Fibroblast of skin of right biceps (primary cell): ENCODE results near the gene PHLDB3.
"Not testable (repeated sequence)": the region's sequence is repeated elsewhere in the genome, so short reads cannot be mapped to it uniquely, and the experiment has no call there.

Source experiments
- DNase-seq: peaks from one replicate; pipeline ENCODE4 v3.0.0-alpha.2; 2013

The PHLDB3 gene

DNA sequence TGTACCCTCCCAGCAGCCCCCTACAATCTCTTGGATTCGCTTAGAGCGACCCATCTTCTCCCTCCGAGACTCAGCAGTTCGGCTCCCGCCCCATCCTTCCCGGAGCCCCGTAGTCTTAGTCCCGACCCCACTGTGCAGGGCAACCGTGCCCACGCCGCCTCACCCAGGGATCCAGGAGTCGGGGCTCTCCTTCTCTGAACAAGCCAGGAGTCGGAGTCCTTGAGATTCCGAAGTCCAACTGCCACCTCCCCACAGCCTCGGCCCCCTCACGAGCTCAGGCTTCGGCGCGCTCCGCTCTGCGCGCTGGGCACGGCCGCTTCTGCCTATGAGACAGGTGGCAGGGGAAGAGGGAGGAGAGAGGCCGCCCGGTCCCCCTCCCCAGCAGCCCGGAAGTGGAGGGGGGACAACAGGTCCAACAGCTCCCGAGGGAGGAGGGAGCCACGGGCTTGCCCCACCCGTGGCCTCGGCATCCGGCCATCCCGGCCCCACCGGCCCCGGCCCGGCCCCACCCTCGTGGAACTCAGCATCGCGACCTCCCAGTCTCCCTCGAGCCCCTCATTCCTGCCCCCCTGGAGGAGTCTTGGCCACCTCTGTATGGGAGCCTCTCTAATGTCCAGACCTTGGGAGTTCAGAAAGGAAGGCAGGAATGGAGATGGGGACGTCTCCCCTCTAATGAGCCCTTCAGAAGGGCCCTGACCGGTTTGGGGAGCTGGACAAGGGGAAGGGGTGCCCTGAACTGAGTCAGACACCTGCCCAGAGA, at the start of gene PHLDB3:
TSS of gene PHLDB3 (minus strand) at position 321 of the 760 bp plus-strand sequence. CDS start 628 bp downstream, outside the sequence.
- no peak for DNase-seq

DNA sequence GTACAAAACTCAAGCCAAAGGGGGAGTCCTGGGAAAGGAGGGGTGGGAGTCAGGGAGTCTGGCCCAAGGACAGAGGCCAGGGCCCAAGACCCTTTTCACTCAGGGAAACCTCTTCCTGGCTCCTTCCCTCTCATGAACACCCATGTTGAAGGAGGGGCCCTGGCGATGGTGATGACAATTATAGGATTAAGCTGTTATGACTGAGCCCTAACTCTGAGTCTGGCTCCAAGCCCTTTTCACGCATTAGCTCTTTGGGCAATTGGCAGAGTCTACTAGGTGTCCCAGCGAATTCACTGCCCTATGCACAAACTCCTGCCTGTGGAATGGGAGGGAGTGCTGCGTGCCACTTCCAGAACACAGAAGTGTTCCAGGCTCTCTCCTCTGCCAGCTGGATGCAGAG, 49.1 kb upstream of the PHLDB3 start:
- DNase-seq: no peak

DNA sequence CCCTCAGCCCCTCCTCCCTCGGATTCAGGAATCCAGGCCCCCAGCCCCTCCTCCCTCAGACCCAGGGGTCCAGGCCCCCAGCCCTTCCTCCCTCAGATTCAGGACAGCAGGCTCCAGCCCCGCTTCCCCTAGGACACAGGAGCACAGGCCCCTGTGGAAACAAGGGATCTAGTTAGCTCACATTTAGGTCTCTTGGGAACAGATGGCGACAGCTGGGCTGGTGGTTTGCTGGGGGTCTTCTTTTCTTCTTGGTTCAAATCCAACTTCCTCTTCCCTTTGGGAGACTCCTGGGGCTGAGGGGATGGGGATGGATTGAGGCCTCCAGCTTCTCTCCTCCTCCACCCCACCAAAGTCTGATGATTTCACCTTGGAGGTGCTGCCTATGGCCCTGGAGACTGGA, 48.1 kb upstream of the PHLDB3 start:
- no peak for DNase-seq

DNA sequence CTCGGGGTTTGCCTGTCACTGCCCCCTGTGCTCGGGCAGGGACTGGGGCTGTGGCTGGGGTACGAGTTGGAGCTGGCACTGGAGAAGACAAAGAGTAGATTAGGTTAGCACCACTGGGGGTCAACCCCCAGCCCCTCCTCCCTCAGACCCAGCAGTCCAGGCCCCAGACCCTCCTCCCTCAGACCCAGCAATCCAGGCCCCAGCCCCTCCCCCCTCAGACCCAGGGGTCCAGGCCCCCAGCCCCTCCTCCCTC, 47.6 kb upstream of the PHLDB3 start:
- DNase-seq: no peak

DNA sequence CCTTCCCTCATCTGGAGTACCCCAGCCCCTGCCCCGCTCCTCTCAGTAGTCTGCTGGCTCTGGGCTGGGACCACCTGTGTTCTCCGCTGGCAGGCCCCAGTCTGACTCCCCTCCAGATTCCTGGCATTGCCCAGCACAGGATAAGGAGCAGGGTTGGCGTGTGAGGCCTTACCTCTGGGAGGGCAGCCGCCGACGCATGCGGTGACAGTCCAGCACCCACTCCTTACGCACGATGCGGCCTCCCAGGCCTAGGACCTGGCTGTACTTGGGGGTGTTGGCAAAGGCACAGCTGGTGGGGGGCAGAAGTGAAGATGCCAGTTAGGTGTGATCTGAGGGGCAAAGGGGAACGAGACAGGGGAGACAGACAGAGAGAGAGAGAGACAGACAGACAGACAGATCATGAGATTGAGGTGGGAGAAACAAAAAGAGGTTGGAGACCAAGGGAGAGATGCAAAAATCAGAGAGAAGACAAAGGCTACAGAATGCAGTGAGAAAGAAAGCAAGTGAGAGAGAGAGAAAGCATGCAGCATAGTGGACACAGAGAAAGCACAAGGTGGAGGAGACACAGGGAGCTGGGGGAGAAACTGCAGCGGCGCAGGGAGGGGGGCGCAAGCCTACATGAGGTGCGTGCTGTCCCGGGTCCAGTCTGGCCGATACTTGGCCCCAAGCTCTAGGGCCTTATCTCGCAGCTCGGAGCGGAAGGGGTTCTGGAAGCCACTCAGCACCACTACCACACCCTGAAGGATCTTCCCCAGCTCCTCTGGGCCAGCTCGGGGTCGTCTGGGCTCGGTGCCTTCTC, 47.1 kb upstream of the PHLDB3 start:
- no peak for DNase-seq

DNA sequence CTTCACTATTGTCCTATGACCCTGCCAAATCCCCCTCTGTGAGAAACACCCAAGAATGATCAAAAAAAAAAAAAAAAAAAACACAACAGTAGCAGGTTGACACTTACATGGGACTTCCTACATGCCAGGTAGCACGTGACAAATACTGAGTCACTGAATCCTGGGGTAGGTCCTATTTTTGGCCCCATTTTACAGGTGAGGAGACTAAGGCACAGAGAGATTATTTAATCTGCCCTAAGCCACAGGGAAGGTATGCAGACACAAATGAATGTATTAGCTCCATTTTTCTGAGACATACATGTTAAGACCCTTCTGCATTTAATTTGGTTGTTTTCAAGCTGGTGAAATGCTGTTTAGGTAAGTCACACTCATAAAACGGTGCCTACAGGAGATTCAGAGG, 44.2 kb upstream of the PHLDB3 start:
- no peak for DNase-seq

DNA sequence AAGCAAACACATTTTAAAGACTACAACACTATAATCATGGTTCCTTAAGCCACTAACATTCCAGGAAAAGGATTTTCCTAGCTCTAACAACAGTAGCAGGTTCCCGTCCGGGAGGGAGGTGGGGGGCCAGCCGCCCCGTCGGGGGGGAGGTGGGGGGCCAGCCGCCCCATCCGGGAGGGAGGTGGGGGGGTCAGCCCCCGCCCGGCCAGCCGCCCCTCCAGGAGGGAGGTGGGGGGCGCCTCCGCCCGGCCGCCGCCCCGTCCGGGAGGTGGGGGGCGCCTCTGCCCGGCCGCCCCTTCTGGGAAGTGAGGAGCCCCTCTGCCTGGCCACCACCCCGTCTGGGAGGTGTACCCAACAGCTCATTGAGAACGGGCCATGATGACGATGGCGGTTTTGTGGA, 43.4 kb upstream of the PHLDB3 start:
- not testable (repeated sequence) for DNase-seq

DNA sequence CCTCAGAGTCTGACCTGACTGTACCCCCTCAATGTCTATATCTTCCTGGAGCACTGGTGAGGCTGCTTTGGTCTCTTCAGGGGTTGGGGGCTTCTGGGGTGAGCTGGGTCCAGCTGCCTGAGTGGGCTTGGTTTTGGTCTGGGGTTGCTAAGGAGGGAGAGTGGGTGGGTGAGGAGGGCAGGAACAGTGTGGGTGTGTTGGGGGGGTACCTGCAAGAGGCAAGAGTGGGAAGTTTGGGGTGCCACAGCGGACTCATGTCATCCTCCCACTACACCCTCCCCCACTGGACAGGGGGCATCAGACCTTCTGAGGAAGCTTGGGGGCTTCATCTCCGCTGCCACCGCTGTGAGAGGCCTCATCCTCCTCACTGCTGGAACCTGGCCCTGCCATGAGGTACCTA, 42.0 kb upstream of the PHLDB3 start:
- no peak for DNase-seq

DNA sequence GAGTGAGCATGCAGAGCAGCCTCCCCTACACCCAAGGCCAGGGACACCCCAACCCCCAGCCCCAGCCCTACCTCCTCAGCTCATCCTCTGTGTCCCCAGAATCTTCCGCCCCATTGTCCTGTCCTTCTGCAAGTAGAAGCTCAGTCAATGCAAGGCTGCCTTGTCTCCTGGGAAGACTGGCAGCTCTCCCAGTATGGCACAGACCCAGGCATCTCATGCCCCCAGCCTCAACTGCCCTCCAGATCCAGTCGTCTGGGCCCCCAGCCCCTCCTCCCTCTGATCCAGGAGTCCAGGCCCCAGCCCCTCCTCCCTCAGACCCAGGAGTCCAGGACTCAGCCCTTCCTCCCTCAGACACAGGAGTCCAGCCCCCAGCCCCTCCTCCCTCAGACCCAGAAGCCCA, 41.4 kb upstream of the PHLDB3 start:
- no peak for DNase-seq

DNA sequence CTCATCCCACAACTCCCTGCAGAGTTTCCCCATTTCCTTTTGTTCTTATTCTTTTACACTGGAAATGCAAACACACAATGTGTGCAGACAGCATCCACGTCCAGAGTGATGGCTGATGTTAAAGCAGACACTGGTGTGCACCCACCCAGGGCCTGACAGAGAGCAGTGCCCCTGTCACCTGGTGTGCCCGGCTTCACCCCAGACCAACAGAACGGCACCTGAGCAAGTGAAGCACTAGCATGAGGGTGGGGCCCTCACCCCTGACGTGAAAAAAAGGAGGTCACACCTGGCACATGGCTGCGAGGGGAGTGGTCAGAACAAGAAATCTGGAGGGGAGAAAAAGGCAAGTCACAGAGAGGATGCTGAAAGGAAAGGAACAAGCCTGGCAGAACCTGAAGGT, 40.7 kb upstream of the PHLDB3 start:
- DNase-seq: no peak

DNA sequence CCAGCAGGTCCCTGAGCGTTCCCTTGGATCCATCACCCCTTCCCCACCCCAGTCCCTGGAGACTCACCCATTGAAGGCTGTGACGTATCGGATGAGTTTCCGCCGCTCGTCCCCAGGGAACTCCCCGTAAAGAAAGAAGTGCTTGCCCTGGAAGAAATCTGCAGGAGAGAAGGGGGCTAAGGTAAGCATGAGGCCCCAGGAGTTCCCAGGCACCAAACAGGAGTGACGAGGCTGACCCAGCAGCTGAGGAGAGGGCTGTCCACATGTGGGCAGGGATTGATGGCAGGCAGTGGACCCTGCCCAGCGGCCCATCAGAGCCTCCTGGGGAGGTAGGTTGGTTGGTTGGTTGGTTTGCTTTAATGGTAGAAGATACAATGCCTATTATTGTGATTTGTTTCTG, 39.5 kb upstream of the PHLDB3 start:
- DNase-seq: no peak

DNA sequence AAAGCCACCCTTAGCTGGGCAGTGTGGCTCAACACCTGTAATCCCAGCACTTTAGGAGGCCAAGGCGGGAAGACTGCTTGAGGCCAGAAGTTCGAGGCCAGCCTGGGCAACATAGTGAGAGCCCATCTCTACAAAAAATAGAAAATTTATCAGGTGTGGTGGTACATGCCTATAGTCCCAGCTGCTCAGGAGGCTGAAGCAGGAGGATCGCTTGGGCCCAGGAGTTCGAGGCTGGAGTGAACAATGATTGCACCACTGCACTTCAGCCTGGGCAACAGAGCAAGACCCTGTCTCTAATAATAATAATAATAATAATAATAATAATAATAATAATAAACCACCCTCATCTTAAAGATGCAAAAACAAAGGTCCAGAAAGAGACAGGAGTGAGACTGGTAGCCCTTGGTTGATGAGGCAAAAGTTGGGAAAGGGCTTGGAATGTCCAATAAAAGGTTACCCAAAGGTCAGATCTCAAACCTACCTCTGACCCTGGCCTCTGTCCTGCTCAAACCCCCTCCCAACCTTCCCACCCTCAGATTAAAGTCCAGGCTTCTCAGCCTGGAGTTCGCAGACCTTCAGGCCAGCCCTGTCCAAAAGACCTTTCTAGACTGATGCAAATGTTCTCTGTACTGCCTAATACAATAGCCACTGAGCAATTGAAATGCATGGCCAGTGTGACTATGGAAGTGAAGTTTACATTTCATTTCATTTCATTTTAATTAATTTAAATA, 37.5 kb upstream of the PHLDB3 start:
- no peak for DNase-seq

DNA sequence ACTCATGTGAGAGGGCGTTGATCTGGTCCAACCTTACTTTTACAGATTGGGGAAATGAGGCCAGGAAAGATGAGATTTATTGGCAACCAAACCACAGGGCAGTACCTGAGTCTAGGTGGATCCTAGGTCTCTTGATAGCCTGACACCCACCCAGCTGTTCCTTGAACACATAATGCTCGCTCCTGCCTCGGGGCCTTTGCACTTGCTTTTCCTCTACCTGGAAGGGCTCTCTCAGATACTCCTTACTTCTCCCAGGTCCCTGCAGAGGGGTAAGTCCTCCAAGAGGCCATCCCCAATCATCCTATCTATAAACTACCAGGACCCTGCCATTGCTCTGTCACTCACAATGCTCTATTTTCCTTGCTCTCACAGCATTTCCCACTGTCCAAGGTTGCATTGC, 35.8 kb upstream of the PHLDB3 start:
- DNase-seq: no peak

DNA sequence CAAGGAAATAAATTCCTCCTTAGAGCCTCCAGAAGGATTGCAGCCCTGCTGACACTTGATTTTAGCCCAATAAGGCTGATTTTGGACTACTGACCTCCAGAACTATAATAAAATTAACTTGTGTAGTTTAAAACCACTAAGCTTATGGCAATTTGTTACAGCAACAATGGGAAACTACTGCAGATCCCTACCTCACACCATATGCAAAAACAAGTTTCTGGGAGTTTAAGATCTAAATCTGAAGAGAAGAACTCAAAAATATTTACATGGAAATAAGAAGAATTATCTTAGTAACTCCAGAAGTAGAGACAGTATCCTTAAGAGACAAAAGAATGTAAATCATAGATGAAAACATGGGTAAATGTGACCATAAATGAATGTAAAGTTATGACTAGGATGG, 34.4 kb upstream of the PHLDB3 start:
- no peak for DNase-seq

DNA sequence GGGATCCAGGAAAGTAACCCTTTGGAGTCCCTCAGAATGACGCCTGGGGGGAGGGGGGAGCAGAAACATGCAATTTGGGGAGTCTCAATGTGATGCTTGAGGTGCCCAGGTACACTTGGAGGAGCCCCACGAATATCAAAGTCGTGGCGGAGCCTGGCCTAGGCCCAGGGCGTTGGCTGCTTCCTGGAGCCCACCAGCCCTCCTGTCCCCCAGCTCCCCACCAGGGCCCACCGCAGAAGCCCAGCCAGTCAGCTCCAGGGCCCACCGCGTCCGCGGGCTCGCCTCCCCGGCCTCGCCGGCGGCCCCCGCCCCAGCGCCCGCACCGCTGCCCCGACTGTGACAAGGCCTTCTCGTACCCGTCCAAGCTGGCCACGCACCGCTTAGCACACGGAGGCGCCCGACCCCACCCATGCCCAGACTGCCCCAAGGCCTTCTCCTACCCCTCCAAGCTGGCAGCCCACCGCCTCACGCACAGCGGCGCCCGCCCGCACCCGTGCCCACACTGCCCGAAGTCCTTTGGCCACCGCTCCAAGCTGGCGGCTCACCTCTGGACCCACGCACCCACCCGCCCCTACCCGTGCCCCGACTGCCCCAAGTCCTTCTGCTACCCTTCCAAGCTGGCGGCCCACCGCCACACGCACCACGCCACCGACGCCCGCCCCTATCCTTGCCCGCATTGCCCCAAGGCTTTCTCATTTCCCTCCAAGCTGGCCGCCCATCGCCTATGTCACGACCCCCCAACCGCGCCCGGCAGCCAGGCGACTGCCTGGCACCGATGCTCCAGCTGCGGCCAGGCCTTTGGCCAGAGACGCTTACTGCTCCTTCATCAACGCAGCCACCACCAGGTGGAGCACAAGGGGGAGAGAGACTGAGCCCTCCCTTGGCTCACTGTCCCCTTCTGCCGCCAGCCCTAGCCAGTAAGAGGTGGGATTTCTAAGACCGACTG, 30.5 kb upstream of the PHLDB3 start:
- peak; percentile 53 for DNase-seq

DNA sequence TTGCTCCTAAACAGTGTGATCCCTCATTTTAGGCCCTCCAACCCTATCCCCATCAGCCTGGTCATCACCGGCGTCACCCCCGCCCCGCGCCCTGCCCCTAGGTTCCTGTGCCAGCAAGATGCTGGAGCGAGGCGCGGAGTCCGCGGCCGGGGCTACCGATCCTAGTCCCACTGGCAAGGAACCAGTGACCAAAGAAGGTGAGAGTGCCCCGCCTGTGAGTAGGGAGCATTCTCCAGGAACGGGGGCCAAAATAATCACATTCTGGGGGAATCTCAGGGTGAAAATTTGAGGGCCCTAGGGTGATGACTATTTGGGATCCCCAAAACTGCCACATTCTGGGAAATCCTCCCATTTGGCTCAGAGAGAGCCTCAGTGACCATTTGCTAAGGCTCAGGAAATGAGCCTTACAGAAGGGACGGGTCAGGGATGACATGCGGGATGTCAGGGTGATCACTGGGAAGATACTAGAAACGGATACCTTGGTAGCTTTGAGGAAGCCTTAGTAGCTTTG, 29.8 kb upstream of the PHLDB3 start:
- no peak for DNase-seq

DNA sequence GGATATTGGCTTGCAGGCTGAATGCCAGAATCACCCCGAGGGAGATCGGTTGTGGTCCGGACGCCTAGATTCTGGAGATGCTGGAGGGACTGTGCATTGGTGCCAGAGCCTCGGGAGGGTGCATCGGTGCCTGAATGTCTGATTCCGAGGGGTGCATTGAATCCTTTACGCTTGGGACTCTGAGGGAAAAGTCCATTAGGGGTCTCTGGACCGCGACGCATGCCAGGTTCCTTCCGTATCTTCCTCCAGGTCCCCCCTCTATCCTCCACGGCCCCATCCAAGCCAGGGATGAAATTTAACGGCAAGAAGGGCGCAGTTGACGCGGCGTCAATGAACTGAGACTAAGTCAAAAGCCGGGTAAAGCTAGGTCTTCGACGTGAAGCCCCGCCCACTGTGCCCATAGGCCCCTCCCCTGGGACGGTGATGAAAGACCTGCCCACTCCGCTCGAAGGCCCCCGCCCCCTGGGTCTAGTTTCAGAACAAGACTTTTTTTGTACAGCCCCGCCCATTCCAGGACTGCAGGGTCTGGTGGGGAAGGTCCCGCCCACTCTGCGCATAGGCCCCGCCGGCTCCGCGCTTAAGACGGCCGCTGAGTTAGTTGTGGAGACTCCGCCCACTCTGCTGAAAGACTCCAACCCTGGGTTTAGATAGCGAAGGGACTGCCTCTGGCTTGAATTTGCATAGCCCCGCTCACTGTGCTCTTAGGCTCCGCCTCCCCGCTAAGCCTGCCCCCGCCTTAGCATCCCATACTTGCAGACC, 29.2 kb upstream of the PHLDB3 start:
- peak; percentile 100 for DNase-seq

DNA sequence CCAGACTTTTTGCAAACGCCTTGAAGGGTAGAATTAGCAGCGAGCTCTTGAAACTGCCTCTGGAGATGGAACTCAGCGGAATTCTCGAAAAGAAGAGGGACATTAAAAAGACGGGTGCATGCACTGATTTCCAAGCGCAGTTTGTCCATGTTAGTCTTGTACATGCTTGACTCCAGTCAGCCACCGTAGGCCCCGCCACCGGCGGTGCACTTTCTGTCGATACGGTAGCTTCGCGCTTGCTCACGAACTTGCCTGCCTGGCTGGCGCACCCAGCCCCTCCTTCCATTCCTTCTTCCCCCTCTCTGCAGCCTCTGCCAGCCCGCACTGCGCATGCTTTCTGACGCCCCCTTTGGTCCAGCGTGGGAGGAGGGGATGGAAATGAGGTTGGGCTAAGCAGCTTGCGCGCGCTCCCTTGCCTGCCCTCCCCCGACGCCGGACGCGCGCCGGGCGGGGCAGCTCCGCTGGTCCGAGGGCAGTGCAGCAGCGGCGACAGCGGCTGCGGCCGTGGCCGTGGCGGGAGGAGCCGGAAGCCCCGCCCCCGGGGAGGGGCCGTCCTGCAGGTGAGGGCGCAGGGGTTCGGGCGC, 28.5 kb upstream of the PHLDB3 start, which contains the start of gene ZNF575:
TSS of gene ZNF575 (plus strand) at position 227 of the 584 bp plus-strand sequence. CDS start 1,235 bp downstream, outside the sequence.
- DNase-seq: peak; percentile 97

DNA sequence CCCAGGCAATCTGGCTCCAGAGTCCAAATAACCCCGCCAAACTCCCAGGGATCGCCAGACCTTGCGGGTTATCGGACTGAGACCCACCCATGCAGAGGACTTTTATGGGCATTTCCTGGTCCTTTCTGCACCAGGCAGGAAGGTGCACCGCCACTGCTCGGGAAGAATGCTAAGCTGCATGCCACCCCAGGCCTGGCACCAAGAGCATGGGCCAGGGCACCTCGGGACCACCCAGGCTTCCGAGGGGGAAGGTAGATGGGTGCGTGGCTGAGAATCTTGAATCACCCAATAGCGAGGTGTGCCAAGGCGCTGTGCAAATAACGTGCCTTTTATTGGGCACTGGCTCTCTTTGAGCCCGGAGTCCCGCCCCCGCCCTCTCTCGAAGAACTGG, 28.0 kb upstream of the PHLDB3 start:
- DNase-seq: no peak

DNA sequence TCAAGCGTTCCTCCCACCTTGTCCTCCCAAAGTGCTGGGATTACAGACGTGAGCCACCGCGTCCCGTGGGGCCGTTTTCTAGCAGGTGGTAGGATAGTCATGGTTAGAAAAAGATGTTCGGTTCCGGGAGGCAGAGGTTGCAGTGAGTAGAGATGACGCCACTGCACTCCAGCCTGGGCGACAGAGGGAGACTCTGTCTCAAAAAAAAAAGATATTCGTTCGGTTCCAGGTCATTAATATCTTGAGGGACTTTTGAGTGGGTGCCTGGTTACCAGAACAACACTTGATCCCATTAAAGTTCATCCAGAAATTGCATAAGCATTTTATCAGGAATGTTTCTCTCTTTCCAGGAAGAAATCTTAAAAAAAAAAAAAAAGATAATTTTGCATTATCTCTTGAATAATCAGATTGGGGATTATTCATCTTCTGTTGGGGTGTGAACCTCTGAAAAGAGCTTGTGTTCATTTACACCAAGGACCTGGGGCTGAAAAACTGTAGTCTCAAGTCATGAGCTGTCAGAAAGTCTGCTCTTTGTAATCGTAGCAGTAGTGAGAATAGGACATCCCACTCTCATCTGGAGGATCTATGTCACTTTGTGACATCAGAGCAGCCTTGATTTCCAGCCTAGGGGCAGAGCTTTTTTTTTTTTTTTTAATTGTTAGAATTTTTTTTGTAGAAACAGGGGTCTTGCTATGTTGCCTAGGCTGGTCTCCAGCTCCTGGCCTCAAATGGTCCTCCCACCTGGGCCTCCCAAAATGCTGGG, 23.5 kb upstream of the PHLDB3 start:
- DNase-seq: peak; percentile 15
